Progenitor cell of endocrine pancreas (in vitro differentiated cells): ENCODE measurements around the gene DLEC1. TPM values are rescaled to one million over a fixed set of nuclear protein-coding genes. Genes with fewer than 3 reads are reported as not detected.
A peak's percentile ranks its signal among the peaks of the same experiment; 100 is the strongest.

Experiments
- DNase-seq: peaks from one replicate; pipeline ENCODE4 v3.0.0; 2021; ENCODE audit warnings: low spot score; ENCODE audit not compliant: unreplicated experiment
- H3K27ac Mint-ChIP-seq: 2 replicates; pipeline ENCODE4 v1.8.0; 2021; ENCODE audit warnings: mild to moderate bottlenecking, moderate library complexity, mixed read lengths
- H3K27me3 Mint-ChIP-seq: 2 replicates; pipeline ENCODE4 v1.8.0; 2021; ENCODE audit warnings: mixed read lengths
- H3K36me3 Mint-ChIP-seq: 2 replicates; pipeline ENCODE4 v1.8.0; 2022; ENCODE audit warnings: mixed read lengths; ENCODE audit not compliant: insufficient read depth
- H3K4me1 Mint-ChIP-seq: 2 replicates; pipeline ENCODE4 v1.8.0; 2021; ENCODE audit warnings: low read depth, mixed read lengths
- H3K4me3 Mint-ChIP-seq: 2 replicates; pipeline ENCODE4 v1.8.0; 2021; ENCODE audit warnings: low read depth, mild to moderate bottlenecking, moderate library complexity, mixed read lengths
- H3K9me3 Mint-ChIP-seq: 2 replicates; pipeline ENCODE4 v1.8.0; 2021; ENCODE audit warnings: low read depth, mixed read lengths
- total RNA-seq: library from RNA; stranded (reverse); gene quantifications from 2 replicates; pipeline ENCODE4 v1.2.1, GENCODE V29; 2021
- TF ChIP-seq, protein P1 (sequence below): fragments of 200-600 bp; sonication (generic); IDR thresholded peaks from one replicate; pipeline ENCODE4 v1.5.0; 2021; ENCODE audit warnings: antibody characterized with exemption, mild to moderate bottlenecking; ENCODE audit not compliant: unreplicated experiment

The DLEC1 gene
- total RNA-seq, 1 donor from 2014 or later, result 1.3 TPM

DNA sequence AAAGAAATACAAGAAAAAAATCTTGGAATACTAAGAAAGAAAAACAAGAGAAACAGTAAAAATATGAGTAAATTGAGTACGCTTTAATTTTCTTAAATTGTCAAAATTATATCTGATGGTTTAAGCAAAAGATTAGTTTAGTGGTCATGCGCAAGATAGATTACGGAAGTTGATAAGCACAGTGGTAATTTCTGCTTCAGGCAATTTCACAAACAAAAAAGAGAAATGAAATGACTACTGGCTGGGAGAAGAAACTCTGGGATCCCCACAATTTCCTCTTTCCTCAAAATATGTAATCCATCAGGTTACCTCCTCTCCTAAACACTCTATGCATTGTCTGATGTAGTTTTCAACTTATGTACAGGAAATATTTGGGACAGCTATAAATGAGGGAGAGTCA is 108.4 kb downstream of the DLEC1 start:
- no peak for DNase-seq
- TF ChIP-seq, protein P1, sequence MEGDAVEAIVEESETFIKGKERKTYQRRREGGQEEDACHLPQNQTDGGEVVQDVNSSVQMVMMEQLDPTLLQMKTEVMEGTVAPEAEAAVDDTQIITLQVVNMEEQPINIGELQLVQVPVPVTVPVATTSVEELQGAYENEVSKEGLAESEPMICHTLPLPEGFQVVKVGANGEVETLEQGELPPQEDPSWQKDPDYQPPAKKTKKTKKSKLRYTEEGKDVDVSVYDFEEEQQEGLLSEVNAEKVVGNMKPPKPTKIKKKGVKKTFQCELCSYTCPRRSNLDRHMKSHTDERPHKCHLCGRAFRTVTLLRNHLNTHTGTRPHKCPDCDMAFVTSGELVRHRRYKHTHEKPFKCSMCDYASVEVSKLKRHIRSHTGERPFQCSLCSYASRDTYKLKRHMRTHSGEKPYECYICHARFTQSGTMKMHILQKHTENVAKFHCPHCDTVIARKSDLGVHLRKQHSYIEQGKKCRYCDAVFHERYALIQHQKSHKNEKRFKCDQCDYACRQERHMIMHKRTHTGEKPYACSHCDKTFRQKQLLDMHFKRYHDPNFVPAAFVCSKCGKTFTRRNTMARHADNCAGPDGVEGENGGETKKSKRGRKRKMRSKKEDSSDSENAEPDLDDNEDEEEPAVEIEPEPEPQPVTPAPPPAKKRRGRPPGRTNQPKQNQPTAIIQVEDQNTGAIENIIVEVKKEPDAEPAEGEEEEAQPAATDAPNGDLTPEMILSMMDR, result no peak
- Mint-ChIP-seq H3K27ac (no peak overlapping the region), H3K4me3 (no peak overlapping the region), H3K36me3 (no peaks in the 10 kb centered on the region), H3K4me1 (no peaks in the 10 kb centered on the region), H3K27me3 (no peaks in the 10 kb centered on the region), H3K9me3 (peaks cover 12% of the 10 kb centered on the region)

DNA sequence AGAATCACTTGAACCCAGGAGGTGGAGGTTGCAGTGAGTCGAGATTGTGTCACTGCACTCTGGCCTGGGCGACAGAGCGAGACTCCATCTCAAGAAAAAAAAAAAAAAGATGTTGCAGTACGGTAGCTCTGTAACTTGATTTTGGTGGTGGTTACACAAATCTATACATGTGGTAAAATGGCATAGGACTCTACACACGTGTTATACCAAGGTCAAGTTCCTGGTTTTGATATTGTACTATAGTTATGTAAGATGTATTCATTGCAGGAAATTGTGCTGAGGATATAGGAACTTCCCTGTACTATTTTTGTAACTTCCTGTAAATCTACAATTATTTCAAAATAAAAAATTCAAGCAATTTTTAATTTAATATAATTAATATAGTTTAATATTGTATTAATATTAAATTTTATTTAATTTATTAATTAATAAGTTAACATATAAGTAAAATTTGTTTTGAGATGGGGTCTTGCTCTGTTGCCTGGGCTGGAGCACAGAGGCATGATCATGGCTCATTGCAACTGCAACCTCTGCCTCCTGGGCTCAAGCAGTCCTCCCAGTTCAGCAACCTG is 109.4 kb downstream of the DLEC1 start:
- DNase-seq, result no peak
- Mint-ChIP-seq H3K9me3 (peaks cover 12% of the 10 kb centered on the region), H3K27me3 (no peaks in the 10 kb centered on the region), H3K4me1 (no peaks in the 10 kb centered on the region), H3K4me3 (no peak overlapping the region), H3K27ac (no peak overlapping the region), H3K36me3 (no peaks in the 10 kb centered on the region)
- TF ChIP-seq, protein P1, result no peak

DNA sequence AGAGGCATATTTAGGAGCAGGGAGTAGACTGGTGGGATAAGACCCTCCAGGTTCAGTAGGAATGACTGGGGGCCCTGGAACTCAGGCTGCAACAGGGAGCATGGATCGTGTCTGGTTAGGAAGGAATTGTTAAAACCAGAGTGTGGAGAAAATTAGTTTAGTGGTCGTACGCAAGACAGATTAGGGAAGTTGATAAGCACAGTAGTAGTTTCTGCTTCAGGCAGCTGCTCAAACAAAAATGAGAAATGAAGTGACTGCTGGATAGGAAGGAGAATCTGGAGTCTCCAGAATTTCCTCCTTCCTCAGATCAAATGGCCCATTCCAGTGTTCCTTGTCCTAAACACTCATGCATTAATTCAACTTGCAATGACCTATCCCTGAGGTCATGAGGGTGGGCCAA is 110.7 kb downstream of the DLEC1 start:
- TF ChIP-seq, protein P1, result no peak
- Mint-ChIP-seq H3K27me3 (no peaks in the 10 kb centered on the region), H3K36me3 (no peaks in the 10 kb centered on the region), H3K4me1 (no peaks in the 10 kb centered on the region), H3K27ac (no peak overlapping the region), H3K9me3 (peaks cover 12% of the 10 kb centered on the region), H3K4me3 (no peak overlapping the region)
- no peak for DNase-seq

DNA sequence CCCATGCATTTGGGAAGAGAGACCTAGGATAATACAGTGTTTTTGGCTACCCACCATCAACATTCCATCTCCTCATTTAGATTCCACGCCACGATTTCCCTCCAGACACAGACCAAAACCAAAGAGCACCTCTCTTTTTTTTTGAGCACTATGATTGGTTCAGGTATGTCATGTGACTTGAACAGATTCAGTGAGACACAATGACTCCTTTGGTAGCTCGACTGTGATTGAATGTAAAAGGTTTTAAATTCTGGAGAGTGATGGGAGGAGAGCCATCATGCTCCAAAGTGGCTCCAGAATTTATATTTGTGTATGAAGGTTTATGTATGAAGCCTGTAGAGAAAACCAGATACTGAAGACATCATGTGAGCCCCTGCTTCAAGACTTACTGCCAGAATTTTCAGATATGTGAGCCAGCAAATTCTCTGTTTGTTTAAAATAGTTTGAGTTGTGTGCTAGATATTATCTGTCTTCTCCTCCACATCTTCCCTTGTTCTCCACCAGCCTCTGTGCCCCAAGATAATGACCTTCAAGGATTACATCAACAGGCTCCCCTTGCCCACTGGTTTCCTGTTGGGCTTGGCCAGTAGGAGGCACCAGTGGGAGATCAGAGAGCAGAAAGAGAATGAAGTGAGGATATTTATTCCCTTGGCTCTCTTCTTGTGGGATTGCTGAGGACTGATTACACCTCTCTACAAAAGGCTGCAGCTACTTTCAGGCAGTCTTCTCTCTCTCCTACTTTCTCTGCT is 111.9 kb downstream of the DLEC1 start:
- Mint-ChIP-seq H3K36me3 (no peaks in the 10 kb centered on the region), H3K4me1 (no peaks in the 10 kb centered on the region), H3K9me3 (peaks cover 12% of the 10 kb centered on the region), H3K4me3 (no peak overlapping the region), H3K27me3 (no peaks in the 10 kb centered on the region), H3K27ac (no peak overlapping the region)
- TF ChIP-seq, protein P1, result no peak
- DNase-seq, result no peak

DNA sequence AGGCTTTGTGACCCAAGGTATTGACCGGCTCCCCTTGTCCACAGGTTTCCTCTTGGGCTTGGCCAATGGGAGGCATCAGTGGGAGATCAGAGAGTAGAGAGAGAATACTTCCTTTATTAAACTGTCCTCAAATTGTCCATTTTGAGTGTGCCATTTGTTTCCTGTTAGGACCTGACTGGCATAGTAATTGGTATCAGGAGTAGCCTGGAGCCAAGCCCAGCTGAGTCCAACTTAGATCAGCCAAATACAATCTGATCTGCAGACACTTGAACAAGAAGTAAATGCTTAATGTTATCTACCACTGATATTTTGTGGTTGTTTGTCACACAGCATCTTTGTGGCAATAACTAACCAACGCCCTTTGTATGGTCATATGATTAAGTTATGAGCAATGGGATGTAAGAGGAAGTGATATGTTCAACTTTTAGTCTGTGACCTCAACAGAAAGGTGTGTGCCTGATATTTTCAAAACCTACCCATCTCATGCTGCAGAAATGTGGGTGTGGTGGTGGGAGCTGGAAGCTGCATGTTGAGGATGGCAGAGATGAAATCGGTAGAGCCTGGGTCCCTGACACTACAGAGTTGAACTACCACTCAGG is 112.8 kb downstream of the DLEC1 start:
- H3K9me3 Mint-ChIP-seq, result peaks cover 6% of the 10 kb centered on the region
- no peak overlapping the region for H3K4me3 Mint-ChIP-seq
- TF ChIP-seq, protein P1, result no peak
- peak overlapping the region; percentile 23 for H3K27ac Mint-ChIP-seq
- H3K27me3 Mint-ChIP-seq, result no peaks in the 10 kb centered on the region
- no peaks in the 10 kb centered on the region for H3K36me3 Mint-ChIP-seq
- no peaks in the 10 kb centered on the region for H3K4me1 Mint-ChIP-seq
- DNase-seq, result no peak
